Fibroblast of lung (primary cell): ENCODE measurements around the gene PIK3C2A.
"Not testable (repeated sequence)": the region's sequence is repeated elsewhere in the genome, so short reads cannot be mapped to it uniquely, and the experiment has no call there.

Source experiments
- CTCF ChIP-seq, 2 donors: IDR thresholded peaks in 1 of 2; conservative IDR thresholded peaks in 1 of 2; 1 replicate in 1 of 2; 2 replicates in 1 of 2; pipeline ENCODE4 v1.5.1; 2011 to 2012; ENCODE audit warnings: low read length in 2 of 2, control low read depth in 1 of 2, inconsistent platforms in 1 of 2, low read depth in 1 of 2, mild to moderate bottlenecking in 1 of 2
- EZH2 ChIP-seq: IDR thresholded peaks from 2 replicates; pipeline ENCODE4 v1.5.1; 2012; ENCODE audit warnings: low read length, control low read depth, mild to moderate bottlenecking; ENCODE audit errors: missing control alignments

DNA sequence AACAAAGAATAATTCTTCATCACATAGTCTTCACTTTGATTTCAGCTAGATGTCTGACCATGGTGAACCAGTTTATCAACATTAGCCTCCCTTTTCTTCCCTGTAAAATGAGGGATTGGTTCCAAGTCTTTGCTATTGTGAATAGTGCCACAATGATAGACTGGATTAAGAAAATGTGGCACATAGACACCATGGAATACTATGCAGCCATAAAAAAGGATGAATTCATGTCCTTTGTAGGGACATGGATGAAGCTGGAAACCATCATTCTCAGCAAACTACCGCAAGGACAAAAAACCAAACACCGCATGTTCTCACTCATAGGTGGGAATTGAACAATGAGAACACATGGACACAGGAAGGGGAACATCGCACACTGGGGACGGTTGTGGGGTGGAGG is 35.2 kb upstream of the PIK3C2A start:
- TF ChIP-seq CTCF (conservative IDR thresholded peaks at IDR 0.05 in 1 of 2, IDR thresholded peaks at IDR 0.05 in 1 of 2; ENCODE audit: low read depth in 1 of 2, low read length in 2 of 2); EZH2: not testable (repeated sequence)
